Measurements from ENCODE around the gene PCDHGA3. TPM values are rescaled to one million over a fixed set of nuclear protein-coding genes. Genes with fewer than 3 reads are reported as not detected.
A peak's percentile ranks its signal among the peaks of the same experiment; 100 is the strongest.
"Not testable (repeated sequence)": the region's sequence is repeated elsewhere in the genome, so short reads cannot be mapped to it uniquely, and the experiment has no call there.

The PCDHGA3 gene
- polyA plus RNA-seq, 1 donor (not counting 4 experiments of a cell fraction or from before 2014, with no cell fraction given), result 0.03 TPM

- Histone ChIP-seq H4K20me1 (ENCODE audit: control insufficient read depth, extremely low read depth, insufficient read depth, low read length) (no peaks in the 10 kb centered on the region), H3K27ac (ENCODE audit: control insufficient read depth, insufficient read depth, low read length) (no peak overlapping the region), H3K4me2 (ENCODE audit: control insufficient read depth, extremely low read depth, insufficient read depth, low read depth, low read length) (no peak overlapping the region), H3K79me2 (ENCODE audit: control insufficient read depth, insufficient read depth, low read length) (peaks cover 3% of the 10 kb centered on the region), H3K9me1 (ENCODE audit: control insufficient read depth, extremely low read depth, insufficient read depth, low read length) (no peaks in the 10 kb centered on the region), H3K4me1 (ENCODE audit: control insufficient read depth, extremely low read depth, insufficient read depth, low read length) (no peaks in the 10 kb centered on the region), H3K9ac (ENCODE audit: control insufficient read depth, extremely low read depth, insufficient read depth, low read length) (no peak overlapping the region), H3K9me3 (ENCODE audit: control insufficient read depth, low read depth, low read length) (peaks cover 10% of the 10 kb centered on the region), H3K27me3 (ENCODE audit: control insufficient read depth, extremely low read depth, insufficient read depth, low read length) (no peaks in the 10 kb centered on the region), H3K36me3 (ENCODE audit: control insufficient read depth in 2 of 2, extremely low read depth in 1 of 2, insufficient read depth in 2 of 2, low read length in 2 of 2) (peaks cover 0 to under 1% of the 10 kb centered on the region in 2 experiments), H2AFZ (ENCODE audit: control insufficient read depth, low read length) (no peak overlapping the region), H3K4me3 (ENCODE audit: control insufficient read depth in 2 of 3, extremely low read depth in 1 of 3, insufficient read depth in 2 of 3, low read depth in 1 of 3, low read length in 3 of 3) (no peak overlapping the region)
- FAIRE-seq, result no peak
- TF ChIP-seq, protein P1, sequence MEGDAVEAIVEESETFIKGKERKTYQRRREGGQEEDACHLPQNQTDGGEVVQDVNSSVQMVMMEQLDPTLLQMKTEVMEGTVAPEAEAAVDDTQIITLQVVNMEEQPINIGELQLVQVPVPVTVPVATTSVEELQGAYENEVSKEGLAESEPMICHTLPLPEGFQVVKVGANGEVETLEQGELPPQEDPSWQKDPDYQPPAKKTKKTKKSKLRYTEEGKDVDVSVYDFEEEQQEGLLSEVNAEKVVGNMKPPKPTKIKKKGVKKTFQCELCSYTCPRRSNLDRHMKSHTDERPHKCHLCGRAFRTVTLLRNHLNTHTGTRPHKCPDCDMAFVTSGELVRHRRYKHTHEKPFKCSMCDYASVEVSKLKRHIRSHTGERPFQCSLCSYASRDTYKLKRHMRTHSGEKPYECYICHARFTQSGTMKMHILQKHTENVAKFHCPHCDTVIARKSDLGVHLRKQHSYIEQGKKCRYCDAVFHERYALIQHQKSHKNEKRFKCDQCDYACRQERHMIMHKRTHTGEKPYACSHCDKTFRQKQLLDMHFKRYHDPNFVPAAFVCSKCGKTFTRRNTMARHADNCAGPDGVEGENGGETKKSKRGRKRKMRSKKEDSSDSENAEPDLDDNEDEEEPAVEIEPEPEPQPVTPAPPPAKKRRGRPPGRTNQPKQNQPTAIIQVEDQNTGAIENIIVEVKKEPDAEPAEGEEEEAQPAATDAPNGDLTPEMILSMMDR (optimal IDR thresholded peaks at IDR 0.05 in 1 of 3, IDR thresholded peaks at IDR 0.05 in 1 of 3, conservative IDR thresholded peaks at IDR 0.05 in 1 of 3; ENCODE audit: extremely low read depth in 1 of 3, insufficient read depth in 2 of 3, low read length in 3 of 3), result no peak
- TF ChIP-seq EZH2 (IDR thresholded peaks at IDR 0.05; ENCODE audit: low read length), result no peak
- DNase-seq (ENCODE audit: low read depth, low spot score), result no peak
- dilution Hi-C loops (cut with MboI; ENCODE audit: extremely low pct_ligation_motif_present, low sequenced_read_pairs), result no loop called here
These were observed 29.9 kb upstream of the PCDHGA3 start for GRCh38 chr5:141313711-141314110.

DNA sequence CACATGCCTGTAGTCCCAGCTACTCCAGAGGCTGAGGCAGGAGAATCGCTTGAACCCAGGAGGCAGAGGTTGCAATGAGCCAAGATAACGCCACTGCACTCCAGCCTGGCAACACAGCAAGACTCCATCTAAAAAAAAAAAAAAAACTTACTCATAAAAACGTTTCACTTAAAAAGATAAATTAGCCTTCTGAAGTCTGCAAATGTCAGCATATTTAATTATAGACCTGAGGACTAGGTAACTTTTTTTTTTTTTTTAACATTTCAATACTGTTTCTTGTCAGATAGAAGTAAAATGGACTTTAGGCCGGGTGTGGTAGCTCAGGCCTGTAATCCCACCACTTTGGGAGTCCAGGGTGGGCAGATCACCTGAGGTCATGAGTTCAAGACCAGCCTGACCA lies 26.7 kb upstream of the PCDHGA3 start:
- H3K4me3 ChIP-seq (ENCODE audit: control insufficient read depth in 2 of 3, extremely low read depth in 1 of 3, insufficient read depth in 2 of 3, low read depth in 1 of 3, low read length in 3 of 3); H3K9ac ChIP-seq (ENCODE audit: control insufficient read depth, extremely low read depth, insufficient read depth, low read length); FAIRE-seq; dilution Hi-C loops (cut with MboI; ENCODE audit: extremely low pct_ligation_motif_present, low sequenced_read_pairs); H3K4me2 ChIP-seq (ENCODE audit: control insufficient read depth, extremely low read depth, insufficient read depth, low read depth, low read length); H3K4me1 ChIP-seq (ENCODE audit: control insufficient read depth, extremely low read depth, insufficient read depth, low read length); H3K9me1 ChIP-seq (ENCODE audit: control insufficient read depth, extremely low read depth, insufficient read depth, low read length); H2AFZ ChIP-seq (ENCODE audit: control insufficient read depth, low read length); H4K20me1 ChIP-seq (ENCODE audit: control insufficient read depth, extremely low read depth, insufficient read depth, low read length); H3K27me3 ChIP-seq (ENCODE audit: control insufficient read depth, extremely low read depth, insufficient read depth, low read length); H3K27ac ChIP-seq (ENCODE audit: control insufficient read depth, insufficient read depth, low read length); DNase-seq (ENCODE audit: low read depth, low spot score): not testable (repeated sequence)
- H3K9me3 ChIP-seq (ENCODE audit: control insufficient read depth, low read depth, low read length), result peaks cover 22% of the 10 kb centered on the region
- peaks cover 15% of the 10 kb centered on the region for H3K79me2 ChIP-seq (ENCODE audit: control insufficient read depth, insufficient read depth, low read length)
- peaks cover 1 to 12% of the 10 kb centered on the region in 2 experiments for H3K36me3 ChIP-seq (ENCODE audit: control insufficient read depth in 2 of 2, extremely low read depth in 1 of 2, insufficient read depth in 2 of 2, low read length in 2 of 2)

GRCh38 chr5:141319202-141319601 lies 24.4 kb upstream of the PCDHGA3 start:
- no peak overlapping the region for H3K27ac ChIP-seq (ENCODE audit: control insufficient read depth, insufficient read depth, low read length)
- H3K27me3 ChIP-seq (ENCODE audit: control insufficient read depth, extremely low read depth, insufficient read depth, low read length), result no peaks in the 10 kb centered on the region
- H3K4me2 ChIP-seq (ENCODE audit: control insufficient read depth, extremely low read depth, insufficient read depth, low read depth, low read length), result peak overlapping the region; percentile 87
- peaks cover 15% of the 10 kb centered on the region for H3K79me2 ChIP-seq (ENCODE audit: control insufficient read depth, insufficient read depth, low read length)
- TF ChIP-seq, protein P1 (optimal IDR thresholded peaks at IDR 0.05 in 1 of 3, IDR thresholded peaks at IDR 0.05 in 1 of 3, conservative IDR thresholded peaks at IDR 0.05 in 1 of 3; ENCODE audit: extremely low read depth in 1 of 3, insufficient read depth in 2 of 3, low read length in 3 of 3), result no peak
- no peak for TF ChIP-seq EZH2 (IDR thresholded peaks at IDR 0.05; ENCODE audit: low read length)
- H3K4me3 ChIP-seq (ENCODE audit: control insufficient read depth in 2 of 3, extremely low read depth in 1 of 3, insufficient read depth in 2 of 3, low read depth in 1 of 3, low read length in 3 of 3), result peak overlapping the region in 2 of 3 experiments; percentile 97 to 98
- H2AFZ ChIP-seq (ENCODE audit: control insufficient read depth, low read length), result no peak overlapping the region
- dilution Hi-C loops (cut with MboI; ENCODE audit: extremely low pct_ligation_motif_present, low sequenced_read_pairs), result no loop called here
- DNase-seq (ENCODE audit: low read depth, low spot score) (no peak), FAIRE-seq (no peak)
- H3K4me1 ChIP-seq (ENCODE audit: control insufficient read depth, extremely low read depth, insufficient read depth, low read length), result peaks cover 8% of the 10 kb centered on the region
- H3K9me3 ChIP-seq (ENCODE audit: control insufficient read depth, low read depth, low read length), result peaks cover 22% of the 10 kb centered on the region
- no peaks in the 10 kb centered on the region for H4K20me1 ChIP-seq (ENCODE audit: control insufficient read depth, extremely low read depth, insufficient read depth, low read length)
- H3K36me3 ChIP-seq (ENCODE audit: control insufficient read depth in 2 of 2, extremely low read depth in 1 of 2, insufficient read depth in 2 of 2, low read length in 2 of 2), result peaks cover 1 to 12% of the 10 kb centered on the region in 2 experiments
- H3K9ac ChIP-seq (ENCODE audit: control insufficient read depth, extremely low read depth, insufficient read depth, low read length), result no peak overlapping the region
- no peaks in the 10 kb centered on the region for H3K9me1 ChIP-seq (ENCODE audit: control insufficient read depth, extremely low read depth, insufficient read depth, low read length)
